H1 (cell line): Measurements from ENCODE around the gene CASQ2. TPM values are rescaled to one million over a fixed set of nuclear protein-coding genes. Genes with fewer than 3 reads are reported as not detected.

Experiments
- CTCF ChIA-PET: fragments of 300-600 bp; sonication (Branson Sonifier 250); formaldehyde crosslinking; loops from one replicate; lab custom pipeline; 2021; ENCODE audit not compliant: partially characterized antibody; lab: Charles Lee
- POLR2A ChIA-PET: fragments of 300-600 bp; sonication (Branson Sonifier 250); formaldehyde crosslinking; loops from one replicate; lab custom pipeline; 2021; ENCODE audit warnings: inconsistent platforms; ENCODE audit not compliant: partially characterized antibody; lab: Charles Lee
- DNase-seq, 2 experiments: peaks; one replicate each; pipeline versions ENCODE4 v3.0.0 to v3.0.0-alpha.2; 2010 to 2022; ENCODE audit warnings: low spot score in 2 of 2, low read depth in 1 of 2, mixed read lengths in 1 of 2
- FAIRE-seq: peaks from 2 replicates; lab custom pipeline; 2011; peaks lifted over from hg19 to GRCh38; lab: Jason Lieb, UNC
- H2AFZ ChIP-seq: 2 replicates; pipeline ENCODE4 v1.8.1; 2012; ENCODE audit warnings: low read length, inconsistent platforms
- H2AK5ac ChIP-seq: 2 replicates; pipeline ENCODE4 v1.6.1; 2013; ENCODE audit warnings: low read depth, low read length
- H2BK120ac ChIP-seq: replicated peaks from 2 replicates; pipeline ENCODE3; 2013; ENCODE audit warnings: low read depth, low read length, inconsistent platforms
- H2BK12ac ChIP-seq: 2 replicates; pipeline ENCODE4 v1.6.1; 2013; ENCODE audit warnings: low read depth, low read length
- H2BK15ac ChIP-seq: 2 replicates; pipeline ENCODE4 v1.6.1; 2013; ENCODE audit warnings: low read length
- H2BK20ac ChIP-seq: 2 replicates; pipeline ENCODE4 v1.6.1; 2013; ENCODE audit warnings: low read length
- H2BK5ac ChIP-seq: 2 replicates; pipeline ENCODE4 v1.6.1; 2013; ENCODE audit warnings: low read depth, low read length
- H3K14ac ChIP-seq: 2 replicates; pipeline ENCODE4 v1.6.1; 2013; ENCODE audit warnings: inconsistent platforms; ENCODE audit not compliant: insufficient read length
- H3K18ac ChIP-seq: 2 replicates; pipeline ENCODE4 v1.6.1; 2013; ENCODE audit warnings: low read length; ENCODE audit errors: extremely low read depth
- H3K23ac ChIP-seq: 2 replicates; pipeline ENCODE4 v1.6.1; 2013; ENCODE audit warnings: inconsistent platforms; ENCODE audit not compliant: insufficient read length
- H3K23me2 ChIP-seq: 2 replicates; pipeline ENCODE4 v1.6.1; 2013; ENCODE audit warnings: low read depth, low read length
- H3K27ac ChIP-seq: 2 replicates; pipeline ENCODE4 v1.6.1; 2011; ENCODE audit warnings: low read depth, low read length, inconsistent platforms
- H3K27me3 ChIP-seq, 4 experiments: replicated peaks in 1 of 4; 1 replicate in 1 of 4; 2 replicates in 3 of 4; pipeline versions ENCODE4 v1.6.1 to v1.8.1; 2011 to 2013; ENCODE audit warnings: low read length in 3 of 4, mild to moderate bottlenecking in 3 of 4, inconsistent platforms in 2 of 4, mixed read lengths in 2 of 4, moderate library complexity in 1 of 4; ENCODE audit not compliant: control insufficient read depth in 3 of 4, insufficient read depth in 3 of 4; ENCODE audit errors: extremely low read depth in 1 of 4
- H3K36me3 ChIP-seq, 4 experiments: 2 replicates each; pipeline versions ENCODE4 v1.6.1 to v1.8.1; 2011 to 2013; ENCODE audit warnings: mild to moderate bottlenecking in 4 of 4, low read length in 3 of 4, moderate library complexity in 2 of 4, control low read depth in 1 of 4, inconsistent platforms in 1 of 4; ENCODE audit not compliant: insufficient read depth in 4 of 4, control insufficient read depth in 2 of 4
- H3K4ac ChIP-seq: replicated peaks from 2 replicates; pipeline ENCODE3; 2013; ENCODE audit warnings: low read length, low read depth, mixed read lengths, inconsistent platforms; ENCODE audit not compliant: insufficient read length
- H3K4me1 ChIP-seq, 4 experiments: replicated peaks in 1 of 4; 1 replicate in 1 of 4; 2 replicates in 3 of 4; pipeline versions ENCODE4 v1.6.1 to v1.8.1; 2011 to 2013; ENCODE audit warnings: low read length in 3 of 4, inconsistent platforms in 2 of 4, mixed read lengths in 1 of 4; ENCODE audit not compliant: insufficient read depth in 4 of 4, control insufficient read depth in 3 of 4
- H3K4me2 ChIP-seq, 2 experiments: 2 replicates each; pipeline versions ENCODE4 v1.6.1 to v1.8.1; 2011 to 2013; ENCODE audit warnings: low read depth in 2 of 2, low read length in 2 of 2, control low read depth in 1 of 2, inconsistent platforms in 1 of 2, mild to moderate bottlenecking in 1 of 2; ENCODE audit not compliant: insufficient read depth in 1 of 2
- H3K4me3 ChIP-seq, 4 experiments: fragments of 200-600, 300-600 bp in 1 of 4; sonication (generic), shearing (Covaris generic), sonication (Bioruptor Twin) in 1 of 4; 2 replicates each; pipeline versions ENCODE4 v1.5.1 to v1.8.1; 2011 to 2016; ENCODE audit warnings: low read length in 4 of 4, low read depth in 3 of 4, control low read depth in 2 of 4, inconsistent platforms in 2 of 4, mild to moderate bottlenecking in 2 of 4, mixed read lengths in 1 of 4, moderate library complexity in 1 of 4; ENCODE audit not compliant: insufficient read depth in 2 of 4; ENCODE audit errors: extremely low read depth in 1 of 4
- H3K56ac ChIP-seq: replicated peaks from 2 replicates; pipeline ENCODE3; 2013; ENCODE audit warnings: low read depth, mild to moderate bottlenecking, mixed read lengths, low read length, inconsistent platforms; ENCODE audit not compliant: insufficient read length
- H3K79me1 ChIP-seq: 2 replicates; pipeline ENCODE4 v1.6.1; 2013; ENCODE audit warnings: low read depth, low read length, control low read depth
- H3K79me2 ChIP-seq, 2 experiments: 2 replicates each; pipeline versions ENCODE4 v1.6.1 to v1.8.1; 2012 to 2013; ENCODE audit warnings: low read length in 2 of 2, mild to moderate bottlenecking in 2 of 2, inconsistent platforms in 1 of 2; ENCODE audit not compliant: insufficient read depth in 2 of 2, control insufficient read depth in 1 of 2
- H3K9ac ChIP-seq, 4 experiments: replicated peaks in 1 of 4; 1 replicate in 1 of 4; 2 replicates in 3 of 4; pipeline versions ENCODE4 v1.6.1 to v1.8.1; 2011 to 2013; ENCODE audit warnings: low read depth in 3 of 4, low read length in 3 of 4, control low read depth in 2 of 4, mild to moderate bottlenecking in 2 of 4, moderate library complexity in 2 of 4, inconsistent platforms in 1 of 4; ENCODE audit errors: extremely low read depth in 1 of 4
- H3K9me3 ChIP-seq, 2 experiments: 2 replicates each; pipeline versions ENCODE4 v1.6.1 to v1.8.1; 2012 to 2013; ENCODE audit warnings: mild to moderate bottlenecking in 2 of 2, moderate library complexity in 2 of 2, control low read depth in 1 of 2, inconsistent platforms in 1 of 2, low read depth in 1 of 2, low read length in 1 of 2, mixed read lengths in 1 of 2; ENCODE audit not compliant: insufficient read depth in 2 of 2
- H4K20me1 ChIP-seq, 2 experiments: replicated peaks in 1 of 2; 2 replicates each; pipeline versions ENCODE3 to v1.8.1; 2011 to 2013; ENCODE audit warnings: inconsistent platforms in 2 of 2, low read length in 2 of 2, mild to moderate bottlenecking in 1 of 2; ENCODE audit not compliant: insufficient read depth in 2 of 2, control insufficient read depth in 1 of 2
- H4K5ac ChIP-seq: 2 replicates; pipeline ENCODE4 v1.6.1; 2013; ENCODE audit warnings: low read length, low read depth, mixed read lengths, inconsistent platforms; ENCODE audit not compliant: insufficient read length
- H4K8ac ChIP-seq: 2 replicates; pipeline ENCODE4 v1.8.0; 2013; ENCODE audit warnings: mild to moderate bottlenecking, moderate library complexity, low read length, inconsistent platforms; ENCODE audit not compliant: insufficient read depth; ENCODE audit errors: extremely low read depth
- H4K91ac ChIP-seq: replicated peaks from 2 replicates; pipeline ENCODE3; 2013; ENCODE audit warnings: low read length, mixed read lengths, inconsistent platforms; ENCODE audit not compliant: insufficient read length
- EGR1 ChIP-seq: IDR thresholded peaks from 2 replicates; pipeline ENCODE4 v1.6.1; 2011; ENCODE audit warnings: low read depth, low read length, borderline replicate concordance
- HDAC6 ChIP-seq: IDR thresholded peaks from one replicate; pipeline ENCODE4 v1.7.1; 2012; ENCODE audit warnings: low read depth, mild to moderate bottlenecking, inconsistent platforms, low read length, moderate library complexity
- KDM1A ChIP-seq: fragments of 200-600, 300-600 bp; sonication (generic); IDR thresholded peaks from 2 replicates; pipeline ENCODE4 v1.7.1; 2016; ENCODE audit warnings: mild to moderate bottlenecking, low read length, borderline replicate concordance
- WGBS, 2 experiments: shearing (Covaris generic) in 1 of 2; methylation state at CpG; one replicate each; pipeline versions ENCODE4 v1.1.6 to v1.1.7; 2013 to 2015; ENCODE audit warnings: low lambda C conversion rate in 2 of 2, mixed read lengths in 2 of 2, inconsistent platforms in 1 of 2, low coverage in 1 of 2, missing lambda C conversion rate in 1 of 2; ENCODE audit not compliant: insufficient replicate concordance in 2 of 2, insufficient coverage in 1 of 2, insufficient read length in 1 of 2; ENCODE audit errors: extremely low coverage in 1 of 2, missing lambda C conversion rate in 1 of 2; 5-methylcytosine and 5-hydroxymethylcytosine counted together
- polyA plus RNA-seq, 7 experiments: library from polyadenylated mRNA; depleted of rRNA in 3 of 7; stranded (reverse) in 5 of 7; unstranded in 2 of 7; fragments of >200 nt in 5 of 7; fragments of 200-250 nt in 2 of 7; gene quantifications; 1 replicate in 5 of 7; 2 replicates in 1 of 7; 4 replicates in 1 of 7; pipeline versions ENCODE4 v1.2.1 to v1.2.3, GENCODE V29; 2011 to 2013; ENCODE audit warnings: missing spikeins in 2 of 7, mixed read lengths in 2 of 7
- total RNA-seq: library from RNA; stranded (reverse); fragmentation: NEBNext Ultra II Directional; extraction: Animal tissue kit (Norgen Biotek cat#: 25700); gene quantifications from 2 replicates; pipeline ENCODE4 v1.2.1, GENCODE V29; 2021

The CASQ2 gene
- total and polyA plus RNA-seq, 2 of the 8 experiments (the other 6 are each of a cell fraction or from before 2014, with no cell fraction given), result not detected

- CTCF ChIA-PET, result interaction anchor here (0.7 to 1.8 kb wide), 4 partner anchors 53 to 642 kb away, joined by 3 to 6 read pairs (median 4); no protein-coding TSS in a partner anchor
Observed at GRCh38 chr1:115654125-115654524, 114.4 kb downstream of the CASQ2 start.

More at GRCh38 chr1:115654125-115654524, 114.4 kb downstream of the CASQ2 start:
- Histone ChIP-seq H4K20me1 (peaks cover 4 to 7% of the 10 kb centered on the region in 2 experiments), H2BK5ac (no peak overlapping the region), H3K56ac (no peak overlapping the region), H4K8ac (no peak overlapping the region), H3K79me1 (peaks cover 2% of the 10 kb centered on the region; the same call in 1 of the 2 replicates), H3K27me3 (no peaks in the 10 kb centered on the region), H3K14ac (no peak overlapping the region), H3K36me3 (peaks cover 0 to 12% (median 8%) of the 10 kb centered on the region in 4 experiments; a peak in 6 of 8 replicates), H3K9ac (no peak overlapping the region), H3K27ac (no peak overlapping the region), H4K91ac (no peak overlapping the region), H2BK12ac (no peak overlapping the region), H2AFZ (no peak overlapping the region), H3K23ac (no peak overlapping the region), H3K79me2 (peaks cover 0 to 40% of the 10 kb centered on the region in 2 experiments; a peak in 2 of 4 replicates), H3K23me2 (no peaks in the 10 kb centered on the region), H3K4me2 (no peak overlapping the region), H3K9me3 (no peaks in the 10 kb centered on the region), H4K5ac (no peak overlapping the region), H2BK20ac (no peak overlapping the region), H3K4me3 (no peak overlapping the region), H3K18ac (no peak overlapping the region), H2BK15ac (no peak overlapping the region), H3K4me1 (peaks cover 13 to 31% (median 26%) of the 10 kb centered on the region in 4 experiments), H2AK5ac (no peak overlapping the region), H2BK120ac (no peak overlapping the region), H3K4ac (no peak overlapping the region)
- POLR2A ChIA-PET, result interaction anchor here (1.0 kb wide), 1 partner anchor 14 kb away, joined by 3 read pairs; no protein-coding TSS in a partner anchor
- no peak for TF ChIP-seq EGR1
- TF ChIP-seq HDAC6, result no peak
- TF ChIP-seq KDM1A, result no peak
- WGBS, 2 experiments, result 88% methylated on average over 3 of the region's 3 CpGs; no CpG with 5 or more reads in 1 of the 2 experiments
- no peak for FAIRE-seq
- DNase-seq, result no peak
